Gastroesophageal sphincter (tissue), 3 donors: ENCODE data around the gene PTPRG.

ENCODE experiments used
- EP300 ChIP-seq: sonication (generic); formaldehyde crosslinking; IDR thresholded peaks from one replicate; pipeline ENCODE4 v1.6.1; 2017; ENCODE audit warnings: antibody characterized with exemption, mild to moderate bottlenecking
- POLR2AphosphoS5 ChIP-seq: sonication (generic); formaldehyde crosslinking; IDR thresholded peaks from one replicate; pipeline ENCODE4 v1.6.1; 2017; ENCODE audit warnings: antibody characterized with exemption
- TF ChIP-seq, protein P1 (sequence below), 4 experiments: fragments of 200-600 bp in 2 of 4; fragments of 450-650 bp in 2 of 4; sonication (generic) in 1 of 4; IDR thresholded peaks; one replicate each; pipeline ENCODE4 v1.5.1; 2017 to 2019; ENCODE audit warnings: antibody characterized with exemption in 4 of 4, mild to moderate bottlenecking in 2 of 4, moderate library complexity in 2 of 4

- TF ChIP-seq, protein P1, sequence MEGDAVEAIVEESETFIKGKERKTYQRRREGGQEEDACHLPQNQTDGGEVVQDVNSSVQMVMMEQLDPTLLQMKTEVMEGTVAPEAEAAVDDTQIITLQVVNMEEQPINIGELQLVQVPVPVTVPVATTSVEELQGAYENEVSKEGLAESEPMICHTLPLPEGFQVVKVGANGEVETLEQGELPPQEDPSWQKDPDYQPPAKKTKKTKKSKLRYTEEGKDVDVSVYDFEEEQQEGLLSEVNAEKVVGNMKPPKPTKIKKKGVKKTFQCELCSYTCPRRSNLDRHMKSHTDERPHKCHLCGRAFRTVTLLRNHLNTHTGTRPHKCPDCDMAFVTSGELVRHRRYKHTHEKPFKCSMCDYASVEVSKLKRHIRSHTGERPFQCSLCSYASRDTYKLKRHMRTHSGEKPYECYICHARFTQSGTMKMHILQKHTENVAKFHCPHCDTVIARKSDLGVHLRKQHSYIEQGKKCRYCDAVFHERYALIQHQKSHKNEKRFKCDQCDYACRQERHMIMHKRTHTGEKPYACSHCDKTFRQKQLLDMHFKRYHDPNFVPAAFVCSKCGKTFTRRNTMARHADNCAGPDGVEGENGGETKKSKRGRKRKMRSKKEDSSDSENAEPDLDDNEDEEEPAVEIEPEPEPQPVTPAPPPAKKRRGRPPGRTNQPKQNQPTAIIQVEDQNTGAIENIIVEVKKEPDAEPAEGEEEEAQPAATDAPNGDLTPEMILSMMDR (IDR thresholded peaks at IDR 0.05), result no peak
- TF ChIP-seq POLR2AphosphoS5 (no peak), EP300 (no peak)
These were observed 235.5 kb downstream of the PTPRG start for GRCh38 chr3:61796911-61797310.
